ENCODE results near the gene CEP19. TPM values are rescaled to one million over a fixed set of nuclear protein-coding genes. Genes with fewer than 3 reads are reported as not detected.
A peak's percentile ranks its signal among the peaks of the same experiment; 100 is the strongest.

Gene CEP19
- total RNA-seq, 1 experiment from 2014 or later = 1.3 TPM

- Histone ChIP-seq H3K18ac (ENCODE audit: insufficient read length, low read depth, low read length) (no peak overlapping the region), H3K27ac (ENCODE audit: insufficient read length, low read depth, low read length) (no peak overlapping the region), H3K4ac (ENCODE audit: low read depth, low read length) (no peak overlapping the region), H3K14ac (ENCODE audit: insufficient read depth, low read length) (no peak overlapping the region), H2BK120ac (ENCODE audit: low read depth, low read length, poor library complexity, severe bottlenecking) (no peak overlapping the region), H3K9ac (ENCODE audit: extremely low read depth, insufficient read length, low read length) (no peak overlapping the region), H3K23me2 (ENCODE audit: insufficient read length, low read depth, low read length, poor library complexity, severe bottlenecking) (no peaks in the 10 kb centered on the region), H3T11ph (ENCODE audit: low read length) (no peak overlapping the region), H3K9me3 (ENCODE audit: control insufficient read depth, low read depth, low read length) (peaks cover 11% of the 10 kb centered on the region), H2AFZ (ENCODE audit: low read length) (no peak overlapping the region), H2BK12ac (ENCODE audit: insufficient read length, low read depth, low read length) (no peak overlapping the region), H3K56ac (ENCODE audit: insufficient read length, low read depth, low read length) (no peak overlapping the region), H4K20me1 (ENCODE audit: control insufficient read depth, insufficient read depth, insufficient read length) (no peaks in the 10 kb centered on the region), H2BK20ac (ENCODE audit: low read depth, low read length, poor library complexity, severe bottlenecking) (no peak overlapping the region), H4K5ac (ENCODE audit: insufficient read length, low read depth, low read length) (no peak overlapping the region), H3K79me1 (ENCODE audit: insufficient read depth, low read depth, low read length, poor library complexity, severe bottlenecking) (peaks cover 21% of the 10 kb centered on the region), H4K8ac (replicated peaks; ENCODE audit: insufficient read length, low read depth, low read length) (no peak overlapping the region), H3K79me2 (ENCODE audit: insufficient read depth, low read length) (peaks cover 47% of the 10 kb centered on the region; the same call in 1 of the 2 replicates), H2BK5ac (ENCODE audit: insufficient read length, low read length) (no peak overlapping the region), H3K23ac (ENCODE audit: insufficient read length, low read depth, low read length) (no peak overlapping the region), H3K4me1 (ENCODE audit: insufficient read depth, low read length) (peaks cover 3% of the 10 kb centered on the region; the same call in 1 of the 2 replicates), H3K27me3 (ENCODE audit: insufficient read depth, low read length) (no peaks in the 10 kb centered on the region), H3K4me2 (ENCODE audit: insufficient read depth, insufficient read length, low read length) (no peak overlapping the region), H4K91ac (ENCODE audit: insufficient read length, low read depth, low read length) (no peak overlapping the region), H2BK15ac (ENCODE audit: low read depth, low read length) (no peak overlapping the region), H2AK5ac (ENCODE audit: insufficient read length, low read length) (no peak overlapping the region)
- H3K4me3 Mint-ChIP-seq = no peak overlapping the region; a peak in 1 of 5 replicates
- H3K27me3 Mint-ChIP-seq (ENCODE audit: low read depth) = no peaks in the 10 kb centered on the region
- peaks cover 37 to 56% of the 10 kb centered on the region in 2 experiments for H3K9me3 Mint-ChIP-seq
- H3K27ac Mint-ChIP-seq = 0 out of 7 replicates have a peak overlapping the region, but pooled peaks of 1 of the 3 experiments have one; percentile 68
- WGBS (ENCODE audit: extremely low coverage, insufficient read length, low lambda C conversion rate) = no CpG with 5 or more reads among the region's 9 CpGs
- no peak for DNase-seq
- no peak for TF ChIP-seq CTCF (conservative IDR thresholded peaks at IDR 0.05)
- peaks cover 6 to 10% of the 10 kb centered on the region in 2 experiments; a peak in 3 of 4 replicates for H3K4me1 Mint-ChIP-seq
- H3K36me3 Mint-ChIP-seq (ENCODE audit: insufficient read depth in 1 of 3, low read depth in 3 of 3) = peaks cover 68 to 76% (median 75%) of the 10 kb centered on the region in 3 experiments
These were observed 46.1 kb upstream of the CEP19 start for GRCh38 chr3:196757876-196758739.
